Panc1 (cell line): ENCODE measurements around the gene EXT2. TPM values are rescaled to one million over a fixed set of nuclear protein-coding genes. Genes with fewer than 3 reads are reported as not detected.

Source experiments
- ATAC-seq: fragments of 200-7000 bp; cut with Tn5 transposase; 2 replicates; pipeline ENCODE4 v1.9.1; 2020; ENCODE audit warnings: mild to moderate bottlenecking, moderate library complexity
- Bru-seq: library from RNA; stranded (reverse); fragments of 400-500 nt; gene quantifications from one replicate; lab custom pipeline; 2021; lab: Mats Ljungman, UMichigan
- BruChase-seq, 2 experiments: library from RNA; stranded (reverse); fragments of 400-500 nt; gene quantifications; one replicate each; lab custom pipeline; 2021; lab: Mats Ljungman, UMichigan
- BruUV-seq: library from RNA; stranded (reverse); fragments of 400-500 nt; replicated peaks from 2 replicates; lab custom pipeline; 2021; lab: Mats Ljungman, UMichigan
- CTCF ChIA-PET: fragments of 300-600 bp; sonication (Branson Sonifier 250); formaldehyde crosslinking; loops from one replicate; lab custom pipeline; 2022; ENCODE audit warnings: antibody characterized with exemption; lab: Charles Lee
- POLR2A ChIA-PET: fragments of 300-600 bp; sonication (Branson Sonifier 250); formaldehyde crosslinking; loops from one replicate; lab custom pipeline; 2022; ENCODE audit warnings: antibody characterized with exemption; lab: Charles Lee
- DNase-seq: peaks from one replicate; pipeline ENCODE4 v3.0.0-alpha.2; 2010; ENCODE audit warnings: low read depth, low spot score
- H3K27ac ChIP-seq: 2 replicates; pipeline ENCODE4 v1.5.1; 2011; ENCODE audit warnings: mild to moderate bottlenecking, low read length, inconsistent platforms
- H3K27me3 ChIP-seq: fragments of 200-500 bp; sonication (Bioruptor generic); 2 replicates; pipeline ENCODE4 v1.6.0; 2014; ENCODE audit warnings: low read length, inconsistent platforms; ENCODE audit not compliant: control insufficient read depth, insufficient read depth
- H3K36me3 ChIP-seq: fragments of 200-500 bp; sonication (Bioruptor generic); 2 replicates; pipeline ENCODE4 v1.5.1; 2014; ENCODE audit warnings: inconsistent platforms, mild to moderate bottlenecking, low read length, moderate library complexity; ENCODE audit not compliant: control insufficient read depth, insufficient read depth
- H3K4me1 ChIP-seq: 2 replicates; pipeline ENCODE4 v1.5.1; 2011; ENCODE audit warnings: inconsistent platforms, mild to moderate bottlenecking, low read length, moderate library complexity; ENCODE audit not compliant: control insufficient read depth, insufficient read depth
- H3K4me3 ChIP-seq, 2 experiments: 2 replicates each; pipeline ENCODE4 v1.5.1; 2011 to 2012; ENCODE audit warnings: low read depth in 2 of 2, low read length in 2 of 2, mild to moderate bottlenecking in 2 of 2, inconsistent platforms in 1 of 2, moderate library complexity in 1 of 2
- H3K9me3 ChIP-seq: fragments of 200-500 bp; sonication (Bioruptor generic); 2 replicates; pipeline ENCODE4 v1.5.1; 2014; ENCODE audit warnings: low read depth, mild to moderate bottlenecking, inconsistent platforms, low read length, moderate library complexity; ENCODE audit not compliant: control insufficient read depth, insufficient read depth
- CTCF ChIP-seq: fragments of 450-650 bp; IDR thresholded peaks from 2 replicates; pipeline ENCODE4 v1.5.1; 2017; ENCODE audit warnings: mild to moderate bottlenecking
- POLR2AphosphoS5 ChIP-seq: IDR thresholded peaks from 2 replicates; pipeline ENCODE4 v1.6.1; 2012; ENCODE audit warnings: mild to moderate bottlenecking, low read depth, low read length, moderate library complexity
- REST ChIP-seq, 2 experiments: IDR thresholded peaks; 2 replicates each; pipeline ENCODE4 v1.6.1; 2011 to 2012; ENCODE audit warnings: low read depth in 2 of 2, control low read depth in 1 of 2, low read length in 1 of 2, mild to moderate bottlenecking in 1 of 2, moderate library complexity in 1 of 2; ENCODE audit not compliant: insufficient read depth in 1 of 2
- SIN3A ChIP-seq: IDR thresholded peaks from 2 replicates; pipeline ENCODE4 v1.6.1; 2012; ENCODE audit warnings: low read depth, mild to moderate bottlenecking, low read length, moderate library complexity, borderline replicate concordance; ENCODE audit not compliant: insufficient read depth
- TCF7L2 ChIP-seq: IDR thresholded peaks from 2 replicates; pipeline ENCODE4 v1.6.1; 2011; ENCODE audit warnings: mild to moderate bottlenecking, low read depth, low read length, inconsistent platforms
- in situ Hi-C: cut with HindIII; loops from 2 replicates; pipeline ENCODE4 v1.10.0; 2016; ENCODE audit warnings: low sequenced_read_pairs, low pct_unique_long_range_greater_than_20kb
- intact Hi-C: fragments of 100-400 bp; cut with micrococcal nuclease; formaldehyde crosslinking; loops from one replicate; pipeline ENCODE4 v1.10.0; 2022; ENCODE audit not compliant: unreplicated experiment
- long read RNA-seq: library from polyadenylated mRNA; unstranded; transcript quantifications from one replicate; pipeline ENCODE4 v2.0.0, GENCODE V29; 2021; ENCODE audit not compliant: unreplicated experiment
- polyA plus RNA-seq: library from polyadenylated mRNA; unstranded; fragments of >200 nt; gene quantifications from one replicate; pipeline ENCODE4 v1.2.1, GENCODE V29; 2012; ENCODE audit warnings: missing spikeins; ENCODE audit not compliant: insufficient read length
- total RNA-seq: library from RNA; stranded (reverse); gene quantifications from one replicate; pipeline ENCODE4 v1.2.1, GENCODE V29; 2021; ENCODE audit not compliant: unreplicated experiment

The EXT2 gene
- 57.5 TPM for total RNA-seq
- 50.2 TPM for polyA plus RNA-seq
- percentile 69 among the genes with signal in this experiment for Bru-seq, nascent RNA
- percentile 62 among the genes with signal in this experiment for BruChase-seq, experiment 1, labeled RNA remaining after a 2-hour chase
- BruChase-seq, experiment 2, labeled RNA remaining after a 6-hour chase, result percentile 64 among the genes with signal in this experiment
- long read RNA-seq, transcript EXT2-210 (14 exons, 3,136 nt), result major isoform, 107 of 173 reads
- long read RNA-seq, partial matches to known transcripts, result 43 of 173 reads
- long read RNA-seq, other reads (novel, unspliced or antisense), result 21 of 173 reads

GRCh38 chr11:44095506-44096359 is at the start of gene EXT2:
EXT2 (plus strand) TSS chr11:44095678; CDS start chr11:44107713, 12,035 bp downstream.
- Histone ChIP-seq H3K4me3 (peak within 1 kb of the TSS; percentile 72 to 75), H3K4me1 (peaks cover 10% of the 10 kb centered on the region; the same call in 1 of the 2 replicates), H3K27ac (peak within 1 kb of the TSS; percentile 54; the same call in 1 of the 2 replicates), H3K27me3 (no peaks in the 10 kb centered on the region), H3K9me3 (no peaks in the 10 kb centered on the region), H3K36me3 (no peaks in the 10 kb centered on the region; the same call in 1 of the 2 replicates)
- DNase-seq, result no peak
- no peak for TF ChIP-seq SIN3A
- peak; percentile 96 for TF ChIP-seq CTCF
- TF ChIP-seq POLR2AphosphoS5, result peak; percentile 57; the same call in 1 of the 2 replicates
- TF ChIP-seq REST (IDR thresholded peaks at IDR 0.05; ENCODE audit: insufficient read depth in 1 of 2, low read depth in 2 of 2, low read length in 1 of 2), result no peak
- TF ChIP-seq TCF7L2, result no peak
- CTCF ChIA-PET, result interaction anchor here (0.6 to 2.3 kb wide), 4 partner anchors 8 to 53 kb away, joined by 3 to 14 read pairs (median 5); no protein-coding TSS in a partner anchor
- POLR2A ChIA-PET, result no interaction called here
- peak; percentile 97 for ATAC-seq
- no TSS peak for BruUV-seq
- in situ Hi-C loops, result no loop called here
- intact Hi-C loops, result no loop called here

GRCh38 chr11:44046182-44046581 is 49.3 kb upstream of the EXT2 start:
- in situ Hi-C loops, result no loop called here
- ChIA-PET POLR2A (no interaction called here), CTCF (no interaction called here)
- H3K27ac ChIP-seq, result no peak overlapping the region
- no peaks in the 10 kb centered on the region; the same call in 1 of the 2 replicates for H3K9me3 ChIP-seq
- intact Hi-C loops, result no loop called here
- no peak overlapping the region for H3K4me3 ChIP-seq
- TF ChIP-seq REST (IDR thresholded peaks at IDR 0.05; ENCODE audit: insufficient read depth in 1 of 2, low read depth in 2 of 2, low read length in 1 of 2) (no peak), SIN3A (no peak), TCF7L2 (no peak), CTCF (no peak), POLR2AphosphoS5 (no peak)
- ATAC-seq, result no peak
- peaks cover 3% of the 10 kb centered on the region; the same call in 1 of the 2 replicates for H3K27me3 ChIP-seq
- no peak for DNase-seq
- BruUV-seq, result no TSS peak
- H3K4me1 ChIP-seq, result no peaks in the 10 kb centered on the region
- no peaks in the 10 kb centered on the region for H3K36me3 ChIP-seq
